Panc1 (cell line): ENCODE data around the gene SETD1B. TPM values are rescaled to one million over a fixed set of nuclear protein-coding genes. Genes with fewer than 3 reads are reported as not detected.

Experiments
- ATAC-seq: fragments of 200-7000 bp; cut with Tn5 transposase; 2 replicates; pipeline ENCODE4 v1.9.1; 2020; ENCODE audit warnings: mild to moderate bottlenecking, moderate library complexity
- Bru-seq: library from RNA; stranded (reverse); fragments of 400-500 nt; gene quantifications from one replicate; lab custom pipeline; 2021; lab: Mats Ljungman, UMichigan
- BruChase-seq, 2 experiments: library from RNA; stranded (reverse); fragments of 400-500 nt; gene quantifications; one replicate each; lab custom pipeline; 2021; lab: Mats Ljungman, UMichigan
- BruUV-seq: library from RNA; stranded (reverse); fragments of 400-500 nt; replicated peaks from 2 replicates; lab custom pipeline; 2021; lab: Mats Ljungman, UMichigan
- CTCF ChIA-PET: fragments of 300-600 bp; sonication (Branson Sonifier 250); formaldehyde crosslinking; loops from one replicate; lab custom pipeline; 2022; ENCODE audit warnings: antibody characterized with exemption; lab: Charles Lee
- POLR2A ChIA-PET: fragments of 300-600 bp; sonication (Branson Sonifier 250); formaldehyde crosslinking; loops from one replicate; lab custom pipeline; 2022; ENCODE audit warnings: antibody characterized with exemption; lab: Charles Lee
- DNase-seq: peaks from one replicate; pipeline ENCODE4 v3.0.0-alpha.2; 2010; ENCODE audit warnings: low read depth, low spot score
- H3K27ac ChIP-seq: 2 replicates; pipeline ENCODE4 v1.5.1; 2011; ENCODE audit warnings: mild to moderate bottlenecking, low read length, inconsistent platforms
- H3K27me3 ChIP-seq: fragments of 200-500 bp; sonication (Bioruptor generic); 2 replicates; pipeline ENCODE4 v1.6.0; 2014; ENCODE audit warnings: low read length, inconsistent platforms; ENCODE audit not compliant: control insufficient read depth, insufficient read depth
- H3K36me3 ChIP-seq: fragments of 200-500 bp; sonication (Bioruptor generic); 2 replicates; pipeline ENCODE4 v1.5.1; 2014; ENCODE audit warnings: inconsistent platforms, mild to moderate bottlenecking, low read length, moderate library complexity; ENCODE audit not compliant: control insufficient read depth, insufficient read depth
- H3K4me1 ChIP-seq: 2 replicates; pipeline ENCODE4 v1.5.1; 2011; ENCODE audit warnings: inconsistent platforms, mild to moderate bottlenecking, low read length, moderate library complexity; ENCODE audit not compliant: control insufficient read depth, insufficient read depth
- H3K4me3 ChIP-seq, 2 experiments: 2 replicates each; pipeline ENCODE4 v1.5.1; 2011 to 2012; ENCODE audit warnings: low read depth in 2 of 2, low read length in 2 of 2, mild to moderate bottlenecking in 2 of 2, inconsistent platforms in 1 of 2, moderate library complexity in 1 of 2
- H3K9me3 ChIP-seq: fragments of 200-500 bp; sonication (Bioruptor generic); 2 replicates; pipeline ENCODE4 v1.5.1; 2014; ENCODE audit warnings: low read depth, mild to moderate bottlenecking, inconsistent platforms, low read length, moderate library complexity; ENCODE audit not compliant: control insufficient read depth, insufficient read depth
- CTCF ChIP-seq: fragments of 450-650 bp; IDR thresholded peaks from 2 replicates; pipeline ENCODE4 v1.5.1; 2017; ENCODE audit warnings: mild to moderate bottlenecking
- POLR2AphosphoS5 ChIP-seq: IDR thresholded peaks from 2 replicates; pipeline ENCODE4 v1.6.1; 2012; ENCODE audit warnings: mild to moderate bottlenecking, low read depth, low read length, moderate library complexity
- REST ChIP-seq, 2 experiments: IDR thresholded peaks; 2 replicates each; pipeline ENCODE4 v1.6.1; 2011 to 2012; ENCODE audit warnings: low read depth in 2 of 2, control low read depth in 1 of 2, low read length in 1 of 2, mild to moderate bottlenecking in 1 of 2, moderate library complexity in 1 of 2; ENCODE audit not compliant: insufficient read depth in 1 of 2
- SIN3A ChIP-seq: IDR thresholded peaks from 2 replicates; pipeline ENCODE4 v1.6.1; 2012; ENCODE audit warnings: low read depth, mild to moderate bottlenecking, low read length, moderate library complexity, borderline replicate concordance; ENCODE audit not compliant: insufficient read depth
- TCF7L2 ChIP-seq: IDR thresholded peaks from 2 replicates; pipeline ENCODE4 v1.6.1; 2011; ENCODE audit warnings: mild to moderate bottlenecking, low read depth, low read length, inconsistent platforms
- in situ Hi-C: cut with HindIII; loops from 2 replicates; pipeline ENCODE4 v1.10.0; 2016; ENCODE audit warnings: low sequenced_read_pairs, low pct_unique_long_range_greater_than_20kb
- intact Hi-C: fragments of 100-400 bp; cut with micrococcal nuclease; formaldehyde crosslinking; loops from one replicate; pipeline ENCODE4 v1.10.0; 2022; ENCODE audit not compliant: unreplicated experiment
- long read RNA-seq: library from polyadenylated mRNA; unstranded; transcript quantifications from one replicate; pipeline ENCODE4 v2.0.0, GENCODE V29; 2021; ENCODE audit not compliant: unreplicated experiment
- polyA plus RNA-seq: library from polyadenylated mRNA; unstranded; fragments of >200 nt; gene quantifications from one replicate; pipeline ENCODE4 v1.2.1, GENCODE V29; 2012; ENCODE audit warnings: missing spikeins; ENCODE audit not compliant: insufficient read length
- total RNA-seq: library from RNA; stranded (reverse); gene quantifications from one replicate; pipeline ENCODE4 v1.2.1, GENCODE V29; 2021; ENCODE audit not compliant: unreplicated experiment

Gene SETD1B
- 31.2 TPM for total RNA-seq
- 24.0 TPM for polyA plus RNA-seq
- Bru-seq, nascent RNA: percentile 75 among the genes with signal in this experiment
- BruChase-seq, experiment 1, labeled RNA remaining after a 2-hour chase: percentile 87 among the genes with signal in this experiment
- BruChase-seq, experiment 2, labeled RNA remaining after a 6-hour chase: percentile 85 among the genes with signal in this experiment
- long read RNA-seq, partial matches to known transcripts: 7 of 30 reads
- long read RNA-seq, other reads (novel, unspliced or antisense): 23 of 30 reads

GRCh38 chr12:121803861-121804416, at the start of gene SETD1B:
Gene SETD1B, plus strand, starts transcription at chr12:121804009. Its CDS starts 729 bp downstream, at chr12:121804738.
- intact Hi-C loops (no loop called here), in situ Hi-C loops (no loop called here)
- ATAC-seq: peak; percentile 26
- TF ChIP-seq POLR2AphosphoS5 (no peak), SIN3A (peak; percentile 67; the same call in 1 of the 2 replicates), REST (IDR thresholded peaks at IDR 0.05; ENCODE audit: insufficient read depth in 1 of 2, low read depth in 2 of 2, low read length in 1 of 2) (no peak), TCF7L2 (no peak)
- H3K27me3 ChIP-seq: no peaks in the 10 kb centered on the region
- ChIA-PET CTCF (interaction anchor here (0.8 kb wide), 1 partner anchor 9 kb away, joined by 4 read pairs; no protein-coding TSS in a partner anchor), POLR2A (interaction anchor here (0.6 to 0.7 kb wide), 3 partner anchors 110 to 788 kb away, joined by 3 to 10 read pairs (median 4); no protein-coding TSS in a partner anchor)
- H3K9me3 ChIP-seq: no peaks in the 10 kb centered on the region
- no peak for DNase-seq
- BruUV-seq: no TSS peak
- peak within 1 kb of the TSS; percentile 98 for H3K27ac ChIP-seq
- H3K36me3 ChIP-seq: peaks cover 6% of the 10 kb centered on the region
- H3K4me1 ChIP-seq: peaks cover 18% of the 10 kb centered on the region
- peak within 1 kb of the TSS; percentile 55 to 72 for H3K4me3 ChIP-seq

- no peak overlapping the region for H3K4me3 ChIP-seq
- no peak for TF ChIP-seq REST (IDR thresholded peaks at IDR 0.05; ENCODE audit: insufficient read depth in 1 of 2, low read depth in 2 of 2, low read length in 1 of 2)
- no peak for TF ChIP-seq POLR2AphosphoS5
- no peak for TF ChIP-seq CTCF
- TF ChIP-seq SIN3A: no peak
- TF ChIP-seq TCF7L2: no peak
- ChIA-PET CTCF (no interaction called here), POLR2A (no interaction called here)
- H3K27me3 ChIP-seq: no peaks in the 10 kb centered on the region
- H3K27ac ChIP-seq: no peak overlapping the region
- no peaks in the 10 kb centered on the region for H3K4me1 ChIP-seq
- no TSS peak for BruUV-seq
- no peaks in the 10 kb centered on the region for H3K9me3 ChIP-seq
- no peak for ATAC-seq
- no peaks in the 10 kb centered on the region for H3K36me3 ChIP-seq
- no peak for DNase-seq
- in situ Hi-C loops (no loop called here), intact Hi-C loops (no loop called here)
Measured at GRCh38 chr12:121754836-121755235, 49.0 kb upstream of the SETD1B start.
